Stimulated activated CD4-positive, alpha-beta T cell treated with anti-CD3 and anti-CD28 coated beads, Interleukin-2, amount 100 ng/mL, for 4 hours (primary cell): ENCODE data around the gene PAPOLB.

Source experiments
- DNase-seq: peaks from one replicate; pipeline ENCODE4 v3.0.0-alpha.2; 2020; ENCODE audit warnings: low read depth

Gene PAPOLB

DNA sequence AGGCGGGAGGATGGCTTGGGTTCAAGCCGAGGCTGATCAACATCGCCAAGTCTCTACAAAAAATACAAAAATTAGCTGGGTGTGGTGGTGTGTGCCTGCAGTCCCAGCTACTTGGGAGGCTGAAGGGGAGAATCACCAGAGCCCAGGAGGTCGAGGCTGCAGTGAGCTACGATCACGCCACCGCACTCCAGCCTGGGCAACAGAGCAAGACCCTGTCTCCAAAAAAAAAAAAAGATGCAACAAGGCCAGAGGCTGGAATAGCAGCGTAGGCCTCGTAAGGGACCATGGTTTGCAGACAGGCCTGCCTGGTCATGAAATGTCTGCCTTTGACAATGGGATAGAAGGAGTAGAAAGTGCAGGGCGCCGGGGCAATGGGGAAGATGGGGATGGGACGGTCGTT is 20.0 kb downstream of the PAPOLB start:
- DNase-seq: no peak

DNA sequence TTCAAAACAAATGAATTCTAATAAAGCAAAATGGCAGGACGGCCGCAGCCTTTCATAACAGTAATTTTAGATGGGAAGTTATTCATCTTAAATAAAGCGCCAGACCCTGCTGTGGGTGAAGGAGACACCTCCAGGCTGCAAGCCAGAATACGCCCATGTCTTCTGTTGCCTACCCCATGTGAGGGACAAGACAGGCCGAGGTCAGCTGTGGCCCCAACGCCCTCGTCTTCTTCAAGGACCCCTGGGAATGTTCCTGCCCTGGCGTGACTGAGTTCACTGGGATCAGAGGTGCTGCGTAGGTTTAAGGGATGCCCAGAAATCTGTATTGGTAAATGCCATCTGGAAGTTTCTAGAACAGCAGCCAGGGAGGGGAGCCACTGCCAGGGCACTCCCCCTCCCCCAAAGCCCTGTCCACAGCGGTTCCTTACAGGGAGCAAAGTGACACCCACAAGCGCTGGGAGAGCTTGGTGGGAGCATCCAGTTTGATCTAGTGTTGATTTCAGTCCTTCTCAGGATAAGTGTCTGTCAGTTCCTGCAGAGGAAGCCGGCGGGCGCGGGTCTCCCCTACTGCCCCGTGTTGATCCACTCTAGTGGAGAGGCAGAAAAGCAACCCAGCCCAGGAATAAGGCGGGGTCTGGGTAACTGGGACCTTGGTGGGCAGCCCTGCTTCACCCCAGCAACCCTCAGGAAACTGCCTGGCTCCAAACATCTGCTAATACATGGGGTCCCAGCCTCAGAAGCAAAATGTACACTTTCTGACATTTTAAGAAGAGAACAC is 20.6 kb downstream of the PAPOLB start:
- no peak for DNase-seq

DNA sequence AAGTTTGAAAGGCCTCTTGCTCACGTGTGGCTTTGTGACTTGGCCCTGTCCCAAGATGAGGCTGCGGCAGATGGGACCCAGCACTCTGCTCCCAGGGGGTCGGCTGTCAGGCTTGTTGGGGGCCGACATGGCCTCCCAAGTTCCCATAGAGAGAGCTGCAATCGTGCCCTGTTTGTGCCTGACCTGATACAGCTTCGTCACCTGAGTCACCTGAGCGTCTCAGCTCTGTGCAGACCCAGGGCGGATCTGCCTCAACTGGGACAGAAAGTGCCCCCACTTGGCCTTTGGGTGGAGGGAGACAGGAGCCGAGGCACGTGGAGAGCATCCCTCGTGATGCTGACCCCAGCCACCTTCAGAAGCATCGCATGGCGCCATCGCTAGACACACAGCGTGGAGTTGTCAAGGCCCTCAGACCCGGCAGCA is 21.7 kb downstream of the PAPOLB start:
- DNase-seq: no peak

DNA sequence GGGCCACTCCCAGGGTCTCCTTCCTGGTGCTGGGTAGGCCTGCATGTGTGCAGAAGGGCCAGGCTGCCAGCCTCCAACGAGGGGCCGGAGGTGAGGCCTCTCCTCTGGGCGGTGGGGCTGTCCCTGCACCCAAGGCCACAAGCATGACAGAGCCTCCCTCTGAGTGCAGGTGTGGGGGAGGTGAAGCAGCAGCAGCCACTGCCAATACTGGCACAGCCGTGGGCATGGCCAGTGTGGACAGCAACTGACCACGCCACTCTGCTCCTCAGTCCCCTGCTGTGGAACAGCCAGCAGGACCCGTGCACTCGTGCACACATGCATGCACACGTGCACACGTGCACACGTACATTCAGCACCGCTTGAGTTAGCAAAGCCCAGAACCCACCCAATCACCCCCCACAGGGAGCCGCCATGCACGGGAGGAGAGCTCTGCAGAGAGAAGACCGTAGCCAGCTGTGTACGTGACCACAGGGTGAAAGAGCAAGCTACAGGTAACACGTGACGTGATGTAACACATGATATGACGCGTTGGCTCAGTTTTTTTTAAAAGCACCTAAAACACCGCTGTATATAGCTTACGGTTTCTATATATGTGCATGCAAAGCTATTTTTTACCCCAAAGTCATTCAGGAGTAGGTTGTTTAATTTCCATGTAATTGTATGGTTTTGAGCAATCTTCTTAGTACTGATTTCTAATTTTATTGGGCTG is 23.1 kb downstream of the PAPOLB start:
- no peak for DNase-seq

DNA sequence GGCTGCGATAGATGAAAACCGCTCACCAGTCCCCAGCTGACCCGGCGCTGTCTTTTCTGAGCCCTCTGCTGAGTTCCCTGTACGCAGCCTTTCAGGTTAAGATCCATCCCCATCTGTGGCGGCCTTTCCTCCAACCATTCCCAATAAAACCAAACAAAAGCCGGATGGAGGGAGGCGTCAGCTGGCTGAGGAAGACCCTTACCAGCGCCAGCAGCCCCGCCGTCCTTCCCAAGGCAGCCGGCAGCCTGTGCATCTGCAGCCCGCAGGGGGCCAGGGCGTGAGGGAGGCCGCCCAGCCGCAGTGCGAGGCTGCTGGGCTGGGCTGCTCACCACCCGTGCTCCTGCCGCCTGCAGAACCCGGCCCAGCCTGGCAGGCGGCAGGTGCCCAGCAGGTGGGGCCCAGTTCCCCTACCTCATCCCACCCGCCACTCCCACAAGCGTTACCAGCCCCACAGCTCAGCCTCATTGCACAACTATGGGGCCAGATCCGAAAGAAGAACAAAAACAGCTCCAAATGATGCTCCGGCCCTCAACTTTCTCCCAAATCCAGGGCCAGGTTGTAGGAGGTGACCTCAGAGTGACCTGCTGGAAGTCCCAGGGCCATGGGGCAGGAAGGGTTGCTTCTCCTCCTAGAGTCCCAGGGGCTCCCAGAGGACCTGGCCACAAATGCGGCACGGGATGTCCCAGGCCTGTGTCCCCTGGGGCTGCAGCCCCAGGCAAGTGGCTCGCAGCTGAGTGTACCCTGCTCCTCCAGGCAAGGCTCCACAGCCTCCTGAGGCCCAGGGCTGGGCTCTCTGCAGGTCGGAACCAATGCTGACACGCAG is 23.8 kb downstream of the PAPOLB start:
- DNase-seq: no peak

DNA sequence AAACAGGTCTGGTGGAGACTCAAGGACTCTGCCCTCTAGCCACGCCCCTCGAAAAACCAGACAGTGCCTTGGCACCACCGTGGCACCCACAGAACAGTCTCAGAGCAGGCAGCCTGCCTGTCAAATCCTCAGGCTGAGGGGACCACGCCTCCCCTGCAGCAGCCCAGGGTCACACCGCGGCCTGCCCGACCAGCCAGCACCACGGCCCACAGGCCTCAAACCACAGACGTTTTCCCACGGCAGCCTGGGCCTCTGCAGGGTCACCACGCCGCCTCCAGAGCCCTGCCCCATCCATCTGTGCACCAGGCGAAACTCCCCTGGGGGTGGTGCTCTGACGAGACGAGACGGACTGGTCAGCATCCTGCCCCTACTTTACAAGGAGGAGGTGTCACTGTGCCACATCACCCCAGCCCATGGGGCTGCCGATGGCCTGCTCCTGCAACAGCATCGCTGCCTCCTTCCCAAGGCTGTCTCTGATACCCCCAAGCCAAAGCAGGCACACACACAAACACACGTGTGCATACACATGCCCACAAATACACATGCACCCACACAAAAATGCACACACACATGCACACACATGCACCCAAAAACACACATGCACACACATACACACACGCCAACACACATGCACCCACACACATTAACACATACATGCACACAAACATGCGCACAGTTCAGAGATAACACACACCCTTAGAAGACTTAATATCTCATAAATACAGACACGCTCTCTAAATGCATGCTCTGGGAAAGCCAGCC is 24.6 kb downstream of the PAPOLB start:
- DNase-seq: no peak

DNA sequence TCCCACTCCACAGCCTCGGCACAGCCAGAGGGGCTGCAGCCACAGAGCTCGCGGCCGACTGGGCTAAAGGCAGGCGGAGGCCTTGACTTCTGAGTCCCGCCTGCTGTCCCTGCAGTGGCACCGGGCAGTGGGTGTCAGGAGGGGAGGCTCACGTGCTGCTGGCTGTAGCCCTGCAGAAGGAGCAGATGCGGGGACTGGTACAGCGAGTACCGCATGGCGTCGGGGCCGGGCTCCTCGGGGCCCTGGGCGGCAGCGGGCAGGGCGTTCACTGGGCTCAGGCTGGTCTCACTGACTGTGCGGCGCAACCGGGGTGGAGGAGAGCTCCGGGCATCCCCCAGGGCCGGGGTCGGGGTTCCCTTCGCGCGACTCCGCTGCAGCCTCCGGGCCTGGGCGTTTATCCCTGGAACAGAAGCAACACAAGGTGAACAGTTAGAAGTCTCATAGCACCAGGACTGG is 25.6 kb downstream of the PAPOLB start:
- no peak for DNase-seq

DNA sequence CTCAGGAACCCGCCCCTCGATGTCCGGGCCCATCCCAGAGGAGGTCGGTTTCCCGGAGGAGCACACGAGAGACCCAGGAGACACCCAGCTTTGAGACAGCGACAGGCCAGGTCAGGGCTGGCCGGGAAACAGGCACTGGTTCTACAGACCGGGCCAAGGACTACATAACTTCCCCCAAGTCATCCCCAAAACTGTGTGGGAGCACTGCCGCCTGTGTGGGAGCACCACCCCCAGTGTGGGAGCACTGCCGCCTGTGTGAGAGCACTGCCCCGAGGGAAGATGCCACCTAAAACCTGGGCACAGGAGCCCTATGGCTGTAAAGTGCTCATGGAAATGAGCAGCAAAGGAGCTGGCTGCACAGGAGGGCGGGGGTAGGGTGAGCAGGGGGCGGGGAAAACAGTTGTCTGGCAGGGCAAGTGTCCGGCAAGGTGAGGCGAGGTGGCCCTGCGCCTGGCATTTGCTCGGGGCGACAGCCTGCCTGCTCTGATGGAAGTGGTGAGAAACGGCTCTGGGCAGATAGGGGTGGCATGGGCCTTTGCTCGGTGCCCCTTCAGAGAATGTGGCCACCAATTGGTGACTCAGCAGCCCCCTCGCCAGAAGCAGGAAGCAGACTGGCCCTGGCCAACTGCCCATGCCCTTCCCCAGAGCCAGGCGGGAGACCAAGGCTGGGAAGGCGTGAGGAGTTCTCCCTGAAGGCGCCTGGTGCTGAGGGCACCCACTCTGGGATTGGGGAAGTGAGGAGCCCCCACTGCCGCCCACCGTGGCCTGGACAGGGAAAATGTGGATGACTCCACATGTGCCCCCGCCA is 26.2 kb downstream of the PAPOLB start:
- DNase-seq: no peak

DNA sequence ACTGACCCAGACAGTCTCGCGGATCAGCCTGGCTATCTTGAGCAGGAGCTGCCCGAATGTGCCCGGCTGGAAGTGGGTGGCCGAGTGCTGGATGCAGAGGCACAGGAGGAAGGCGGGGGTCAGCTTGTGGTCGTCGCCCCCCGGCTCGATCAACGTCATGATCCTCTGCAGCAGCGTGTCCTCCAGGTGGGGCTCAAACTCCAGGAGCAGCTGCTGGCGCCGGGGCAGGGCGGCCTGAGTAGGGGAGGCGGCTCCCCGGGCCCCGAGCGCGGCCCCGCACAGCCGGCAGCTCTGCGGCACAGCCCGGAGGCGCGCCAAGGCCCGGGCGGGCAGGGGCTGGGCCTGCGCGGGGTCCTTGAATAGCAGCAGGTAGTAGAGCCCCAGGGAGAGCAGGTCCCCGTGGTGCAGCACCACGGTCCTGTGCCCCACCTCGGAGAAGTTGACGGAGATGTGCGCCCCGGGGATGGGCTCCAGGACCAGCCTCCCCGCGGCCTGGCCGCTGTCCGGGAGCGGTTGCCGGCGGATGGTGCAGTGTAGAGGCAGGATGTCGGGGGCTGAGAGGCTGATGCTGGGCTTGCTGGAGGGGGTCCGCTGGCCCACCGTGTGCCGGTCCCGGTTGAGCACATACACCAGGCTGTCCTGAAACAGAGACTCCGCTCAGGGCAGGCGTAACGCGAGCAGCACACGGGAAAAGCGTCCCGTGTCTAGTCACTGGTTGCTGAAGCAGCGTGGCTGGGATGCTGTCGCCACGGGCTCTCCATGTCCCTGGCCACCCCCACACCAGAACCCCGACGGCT is 27.0 kb downstream of the PAPOLB start:
- no peak for DNase-seq

DNA sequence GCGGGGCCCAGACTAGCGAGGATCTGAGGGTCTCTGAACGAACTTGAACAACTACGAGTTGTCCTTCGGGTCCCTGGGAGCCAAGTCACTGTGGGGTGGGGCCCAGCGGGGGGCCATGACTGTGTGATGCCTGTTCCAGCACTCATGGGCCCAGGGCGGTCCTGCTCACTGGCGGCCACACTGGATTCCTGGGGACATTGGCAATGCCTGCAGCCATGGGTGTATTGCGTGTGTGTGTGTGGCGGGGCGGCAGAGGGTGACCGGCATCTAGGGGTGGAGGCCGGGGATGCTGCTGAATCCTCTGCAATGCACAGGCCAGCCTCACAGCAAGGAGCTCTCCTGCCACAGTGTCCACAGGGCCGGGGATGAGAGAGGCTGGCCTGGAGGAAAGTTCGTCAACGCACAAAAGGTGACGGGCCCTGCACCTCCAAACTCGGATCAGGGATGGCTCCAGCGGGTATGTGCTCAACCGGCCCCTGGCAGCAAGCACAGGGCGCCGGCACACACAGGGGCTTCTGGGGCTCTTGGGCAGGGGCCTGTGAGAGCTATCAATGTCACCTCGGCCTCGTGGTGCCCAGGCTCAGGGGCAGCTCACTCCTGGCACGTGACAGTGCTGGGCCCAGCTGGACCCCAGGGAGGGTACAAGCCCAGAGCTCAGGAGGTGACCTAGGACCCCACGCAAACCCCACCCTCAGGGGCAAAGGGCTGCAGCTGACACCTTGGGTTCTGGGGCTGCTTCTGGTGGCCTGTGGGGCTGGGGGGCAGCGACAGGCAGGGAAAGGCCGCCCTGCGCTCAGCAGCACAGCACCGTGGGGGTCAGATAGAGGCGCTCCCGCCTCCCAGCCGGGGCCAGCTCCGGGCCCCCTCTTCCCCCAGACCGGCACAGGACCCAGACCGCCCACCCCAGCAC is 27.9 kb downstream of the PAPOLB start:
- no peak for DNase-seq

DNA sequence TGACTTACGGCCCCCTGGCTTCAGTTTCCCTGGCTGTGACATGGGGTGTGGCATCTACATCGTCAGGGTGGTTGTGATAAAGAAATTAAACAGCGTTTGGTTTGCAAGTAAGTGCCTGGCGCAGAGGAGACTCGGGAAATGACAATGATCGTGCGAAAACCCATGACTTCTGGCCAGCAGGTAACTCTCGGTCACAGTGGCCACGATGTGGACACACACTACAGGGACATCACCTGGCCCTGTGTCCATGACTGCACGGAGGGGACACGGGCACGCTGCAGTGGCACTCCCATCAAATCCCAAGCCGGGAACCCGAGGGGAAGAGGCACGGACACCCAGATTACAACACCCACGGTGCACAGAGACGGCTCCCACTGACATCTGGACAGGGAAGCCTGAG is 28.7 kb downstream of the PAPOLB start:
- DNase-seq: no peak

DNA sequence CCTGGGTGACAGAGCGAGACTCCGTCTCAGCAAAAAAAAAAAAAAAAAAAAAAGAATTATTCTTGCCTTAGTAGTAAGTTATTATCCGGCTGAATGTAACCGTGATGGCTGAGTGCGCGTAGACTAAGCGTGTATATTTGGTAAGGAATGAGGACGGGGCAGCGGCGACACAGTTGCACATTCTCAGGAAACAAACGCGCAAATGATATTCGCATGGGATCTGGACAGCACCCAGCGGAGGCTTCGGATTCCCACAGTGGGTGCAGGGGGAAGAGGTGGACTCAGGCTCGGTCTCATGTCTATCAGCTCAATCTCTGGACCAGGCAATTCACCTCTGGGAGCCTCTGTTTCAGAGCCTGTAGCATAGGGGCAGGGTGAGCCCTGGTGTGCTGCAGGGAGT is 29.1 kb downstream of the PAPOLB start:
- DNase-seq: no peak

DNA sequence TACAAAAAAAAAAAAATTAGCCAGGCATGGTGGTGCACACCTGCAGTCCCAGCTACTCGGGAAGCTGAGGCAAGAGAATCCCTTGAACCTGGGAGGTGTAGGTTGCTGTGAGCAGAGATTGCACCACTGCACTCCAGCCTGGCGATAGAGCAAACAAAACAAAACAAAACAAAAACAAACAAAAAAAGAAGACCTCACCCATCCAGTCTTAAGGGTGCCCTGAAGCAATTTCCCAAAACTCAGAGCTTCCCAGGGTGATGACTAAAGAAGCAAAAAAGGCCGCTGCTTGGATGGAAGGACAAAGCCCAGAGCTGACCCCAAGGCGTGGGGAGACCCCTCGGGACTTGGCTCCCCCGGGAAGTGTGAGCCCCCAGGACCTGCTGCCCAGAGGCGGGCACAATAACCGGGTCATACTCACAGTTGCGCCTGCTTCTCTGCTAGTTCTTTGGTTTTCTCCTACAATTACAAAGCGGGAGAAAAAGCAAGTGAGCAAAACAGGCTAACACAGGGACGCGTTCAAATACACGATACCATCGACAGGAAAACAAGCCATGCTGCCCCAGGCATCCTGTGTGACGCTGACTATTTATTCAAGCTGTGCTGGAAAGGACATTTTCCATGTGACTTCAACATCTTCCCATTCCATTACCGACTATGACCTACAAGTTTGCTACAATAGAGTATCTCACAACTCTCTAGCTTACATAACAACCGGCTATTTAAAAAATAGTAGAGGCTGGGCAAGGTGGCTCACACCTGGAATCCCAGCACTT is 29.9 kb downstream of the PAPOLB start:
- no peak for DNase-seq

DNA sequence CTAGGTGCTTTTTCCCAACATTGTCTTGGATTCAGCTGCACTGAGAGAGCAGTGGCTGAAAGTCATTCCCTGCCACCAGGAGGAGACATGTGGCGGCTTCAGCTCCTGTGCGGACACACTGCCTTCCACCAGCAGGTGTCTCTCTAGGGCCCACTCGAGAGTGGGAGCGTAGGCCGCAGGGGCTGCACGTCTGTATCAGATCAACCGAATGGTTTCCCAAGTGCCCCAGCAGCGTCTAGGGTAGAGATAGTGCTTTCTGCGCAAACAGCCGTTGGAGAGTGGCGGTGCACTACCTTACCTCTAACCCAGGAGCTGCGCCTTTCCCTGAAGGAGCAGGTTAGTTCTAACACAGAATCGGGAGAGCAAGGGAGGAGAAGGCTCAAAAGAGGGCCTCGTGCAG is 31.7 kb downstream of the PAPOLB start:
- peak; percentile 44 for DNase-seq

DNA sequence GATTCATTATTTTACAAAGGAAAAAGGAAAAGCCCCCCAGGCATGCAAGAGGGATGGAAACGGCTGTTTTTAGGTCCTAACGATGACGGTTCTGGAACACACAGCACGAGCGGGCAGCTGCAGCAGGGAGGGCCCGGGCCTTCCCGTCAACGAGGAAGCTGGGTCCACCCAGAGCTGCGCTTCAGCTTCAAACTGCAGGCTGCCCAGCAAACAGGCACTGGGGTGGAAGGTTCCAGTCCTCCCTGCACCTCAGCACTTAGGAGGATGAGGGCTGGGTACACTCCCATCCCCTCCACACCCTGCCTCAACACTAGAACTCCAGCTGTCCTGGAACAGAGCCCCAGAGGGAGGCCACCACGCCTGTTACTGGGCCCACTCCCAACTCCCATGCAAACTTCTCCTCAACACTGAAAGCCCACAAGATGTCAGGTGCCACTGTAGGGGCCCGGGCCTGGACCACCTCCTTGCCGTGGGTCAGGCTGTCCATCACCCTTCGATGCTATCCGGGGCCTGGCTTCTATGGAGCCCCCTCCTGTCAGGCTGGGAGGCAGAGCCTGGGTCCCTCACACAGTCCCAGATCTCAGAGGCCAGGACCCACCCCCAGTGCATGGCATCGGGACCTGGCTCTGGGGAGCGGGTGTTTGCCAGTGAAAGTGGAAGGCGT is 33.0 kb downstream of the PAPOLB start:
- no peak for DNase-seq

DNA sequence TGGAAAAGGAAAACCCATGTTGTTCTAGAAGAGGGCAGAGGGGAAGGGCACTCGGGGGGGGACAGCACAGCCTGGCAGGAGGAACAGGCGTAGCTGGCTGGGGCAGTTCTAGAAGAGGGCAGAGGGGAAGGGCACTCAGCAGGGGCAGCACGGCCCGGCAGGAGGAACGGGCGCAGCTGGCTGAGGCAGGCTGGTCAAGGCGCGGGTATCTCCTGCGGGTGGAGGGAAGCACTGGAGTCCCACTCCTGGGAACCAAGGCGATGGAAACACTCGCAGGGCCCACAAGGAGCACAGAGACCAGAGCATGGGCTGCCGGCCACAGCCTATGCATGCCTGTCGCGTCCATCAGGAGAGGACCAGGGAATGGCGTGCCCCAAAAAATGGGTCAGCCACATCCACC is 36.7 kb downstream of the PAPOLB start:
- DNase-seq: no peak

DNA sequence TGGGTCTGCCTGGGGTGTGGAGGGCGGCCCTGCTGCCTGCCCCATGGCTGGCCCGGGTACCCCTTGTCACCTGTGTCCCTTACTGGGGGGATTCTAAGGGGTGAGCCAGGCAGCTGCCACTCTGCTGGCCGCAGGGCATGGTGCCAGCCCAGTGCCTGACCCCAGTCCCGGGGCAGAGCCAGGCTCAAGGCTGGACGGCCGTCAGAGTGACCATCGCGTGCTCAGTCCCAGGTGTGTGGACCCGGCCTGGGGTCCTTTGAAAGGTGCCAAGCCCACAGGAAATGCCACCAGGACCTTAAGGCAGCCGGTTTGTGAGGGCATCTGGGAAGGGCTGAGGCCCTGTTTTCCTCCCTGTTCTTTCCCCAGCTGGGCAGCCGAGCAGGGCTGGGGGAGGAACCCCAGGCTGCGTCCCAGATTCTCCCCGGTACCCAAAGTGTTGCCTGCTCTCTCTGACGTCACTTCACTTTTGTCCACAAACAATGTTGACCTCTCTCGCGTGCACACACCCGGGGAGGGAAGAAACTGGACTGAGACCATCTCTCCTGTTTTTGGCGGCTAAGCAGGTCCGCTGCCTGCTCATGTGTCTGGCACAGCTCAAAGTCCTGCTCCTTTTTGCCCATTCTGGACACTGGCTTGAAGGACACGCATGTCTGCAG is 37.6 kb downstream of the PAPOLB start:
- DNase-seq: no peak
